Breast epithelium (tissue), 4 donors: ENCODE results near the gene HIC1. TPM values are rescaled to one million over a fixed set of nuclear protein-coding genes. Genes with fewer than 3 reads are reported as not detected.

Experiments
- DNase-seq, 2 donors: peaks; one replicate each; pipeline ENCODE4 v3.0.0-alpha.2; 2019; ENCODE audit warnings: low spot score in 2 of 2
- H3K27ac ChIP-seq, 2 donors: fragments of 200-600 bp; sonication (generic) in 1 of 2; one replicate each; pipeline ENCODE4 v1.5.1; 2016 to 2019; ENCODE audit warnings: mild to moderate bottlenecking in 1 of 2
- H3K27me3 ChIP-seq, 2 donors: fragments of 200-600 bp; sonication (generic) in 1 of 2; one replicate each; pipeline versions ENCODE4 v1.5.1 to v1.6.0; 2017 to 2019; ENCODE audit warnings: control low read depth in 1 of 2, mild to moderate bottlenecking in 1 of 2
- H3K36me3 ChIP-seq: fragments of 200-600 bp; one replicate; pipeline ENCODE4 v1.5.1; 2019
- H3K4me1 ChIP-seq, 2 donors: fragments of 200-600 bp; sonication (generic); one replicate each; pipeline ENCODE4 v1.5.1; 2016 to 2019; ENCODE audit warnings: control low read depth in 1 of 2
- H3K4me3 ChIP-seq, 3 donors: fragments of 200-600 bp; sonication (generic); 1 replicate in 2 of 3; 2 replicates in 1 of 3; pipeline ENCODE4 v1.5.1; 2016 to 2019; ENCODE audit warnings: mild to moderate bottlenecking in 3 of 3, moderate library complexity in 2 of 3
- H3K9me3 ChIP-seq, 2 donors: fragments of 200-600 bp; sonication (generic) in 1 of 2; one replicate each; pipeline ENCODE4 v1.5.1; 2016 to 2019; ENCODE audit warnings: control low read depth in 1 of 2
- POLR2A ChIP-seq: fragments of 450-650 bp; IDR thresholded peaks from one replicate; pipeline ENCODE4 v1.6.1; 2016; ENCODE audit warnings: antibody characterized with exemption, mild to moderate bottlenecking, moderate library complexity
- POLR2AphosphoS5 ChIP-seq, 3 donors: sonication (generic); formaldehyde crosslinking; IDR thresholded peaks; one replicate each; pipeline ENCODE4 v1.6.1; 2017; ENCODE audit warnings: antibody characterized with exemption in 3 of 3
- intact Hi-C: fragments of 100-400 bp; cut with DNase I; formaldehyde crosslinking; loops from one replicate; pipeline ENCODE4 v1.15.1; 2023; ENCODE audit warnings: low total_unique reads
- total RNA-seq, 3 donors: library from RNA; depleted of rRNA; stranded (reverse); fragments of >200 nt; gene quantifications; one replicate each; pipeline ENCODE4 v1.1.0, GENCODE V29; 2016
- TF ChIP-seq, protein P1 (sequence below), 3 donors: fragments of 450-650 bp; IDR thresholded peaks; one replicate each; pipeline ENCODE4 v1.5.1; 2016 to 2017; ENCODE audit warnings: antibody characterized with exemption in 3 of 3, mild to moderate bottlenecking in 3 of 3, moderate library complexity in 3 of 3

Gene HIC1
- total RNA-seq, 3 donors from 2014 or later: 12.6 to 16.4 (median 12.7) TPM

DNA sequence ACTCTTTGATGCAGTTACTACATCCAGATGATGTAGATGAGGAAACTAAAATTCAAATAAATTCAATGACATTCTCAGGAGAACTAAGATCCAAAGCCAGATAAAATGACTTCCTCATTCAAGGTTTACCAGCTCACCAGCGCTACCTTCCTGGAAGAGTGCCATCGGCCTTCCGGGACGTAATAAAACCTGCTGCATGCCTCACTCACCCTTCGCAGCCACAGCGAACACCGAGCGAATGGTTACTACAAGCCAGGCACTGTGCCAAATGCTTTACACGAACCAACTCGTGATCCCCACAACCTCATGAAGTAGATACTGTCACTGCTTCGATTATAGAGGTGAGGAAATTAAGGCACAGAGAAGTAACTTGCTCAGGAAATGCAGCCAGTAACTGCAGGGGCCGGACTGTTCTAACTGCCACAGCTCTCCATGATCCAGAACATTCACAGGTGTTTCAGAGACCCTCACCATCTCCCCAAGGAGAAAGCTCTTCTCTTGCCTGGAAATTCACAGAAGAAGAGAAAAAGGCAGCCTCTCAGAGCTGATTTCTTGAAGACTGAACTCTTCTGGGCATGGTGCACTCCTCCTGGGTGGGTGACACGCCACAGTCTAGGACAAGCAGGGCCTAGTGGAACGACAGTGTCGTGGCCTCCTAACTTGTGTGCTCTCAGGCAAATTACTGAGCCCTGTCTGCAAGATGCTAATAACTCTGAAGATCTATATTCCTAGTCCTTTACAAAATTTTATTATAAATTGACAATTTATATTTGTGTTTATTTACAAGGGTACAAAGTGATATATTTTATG is 46.8 kb downstream of the HIC1 start:
- peak overlapping the region; percentile 50 to 60 for H3K27ac ChIP-seq
- peaks cover 0 to 4% of the 10 kb centered on the region in 2 donors for H3K4me1 ChIP-seq
- DNase-seq: peak; percentile 81 to 87
- intact Hi-C loops: loop anchor here (5.0 kb wide), 1 partner anchor 1726 kb away; no protein-coding TSS in a partner anchor
- no peaks in the 10 kb centered on the region for H3K9me3 ChIP-seq
- no peak overlapping the region for H3K4me3 ChIP-seq
- TF ChIP-seq POLR2A (no peak), POLR2AphosphoS5 (IDR thresholded peaks at IDR 0.05) (peak in 1 of 3 donors; percentile 27)
- TF ChIP-seq, protein P1, sequence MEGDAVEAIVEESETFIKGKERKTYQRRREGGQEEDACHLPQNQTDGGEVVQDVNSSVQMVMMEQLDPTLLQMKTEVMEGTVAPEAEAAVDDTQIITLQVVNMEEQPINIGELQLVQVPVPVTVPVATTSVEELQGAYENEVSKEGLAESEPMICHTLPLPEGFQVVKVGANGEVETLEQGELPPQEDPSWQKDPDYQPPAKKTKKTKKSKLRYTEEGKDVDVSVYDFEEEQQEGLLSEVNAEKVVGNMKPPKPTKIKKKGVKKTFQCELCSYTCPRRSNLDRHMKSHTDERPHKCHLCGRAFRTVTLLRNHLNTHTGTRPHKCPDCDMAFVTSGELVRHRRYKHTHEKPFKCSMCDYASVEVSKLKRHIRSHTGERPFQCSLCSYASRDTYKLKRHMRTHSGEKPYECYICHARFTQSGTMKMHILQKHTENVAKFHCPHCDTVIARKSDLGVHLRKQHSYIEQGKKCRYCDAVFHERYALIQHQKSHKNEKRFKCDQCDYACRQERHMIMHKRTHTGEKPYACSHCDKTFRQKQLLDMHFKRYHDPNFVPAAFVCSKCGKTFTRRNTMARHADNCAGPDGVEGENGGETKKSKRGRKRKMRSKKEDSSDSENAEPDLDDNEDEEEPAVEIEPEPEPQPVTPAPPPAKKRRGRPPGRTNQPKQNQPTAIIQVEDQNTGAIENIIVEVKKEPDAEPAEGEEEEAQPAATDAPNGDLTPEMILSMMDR (IDR thresholded peaks at IDR 0.05): no peak
- H3K36me3 ChIP-seq: no peaks in the 10 kb centered on the region
- H3K27me3 ChIP-seq: no peaks in the 10 kb centered on the region

DNA sequence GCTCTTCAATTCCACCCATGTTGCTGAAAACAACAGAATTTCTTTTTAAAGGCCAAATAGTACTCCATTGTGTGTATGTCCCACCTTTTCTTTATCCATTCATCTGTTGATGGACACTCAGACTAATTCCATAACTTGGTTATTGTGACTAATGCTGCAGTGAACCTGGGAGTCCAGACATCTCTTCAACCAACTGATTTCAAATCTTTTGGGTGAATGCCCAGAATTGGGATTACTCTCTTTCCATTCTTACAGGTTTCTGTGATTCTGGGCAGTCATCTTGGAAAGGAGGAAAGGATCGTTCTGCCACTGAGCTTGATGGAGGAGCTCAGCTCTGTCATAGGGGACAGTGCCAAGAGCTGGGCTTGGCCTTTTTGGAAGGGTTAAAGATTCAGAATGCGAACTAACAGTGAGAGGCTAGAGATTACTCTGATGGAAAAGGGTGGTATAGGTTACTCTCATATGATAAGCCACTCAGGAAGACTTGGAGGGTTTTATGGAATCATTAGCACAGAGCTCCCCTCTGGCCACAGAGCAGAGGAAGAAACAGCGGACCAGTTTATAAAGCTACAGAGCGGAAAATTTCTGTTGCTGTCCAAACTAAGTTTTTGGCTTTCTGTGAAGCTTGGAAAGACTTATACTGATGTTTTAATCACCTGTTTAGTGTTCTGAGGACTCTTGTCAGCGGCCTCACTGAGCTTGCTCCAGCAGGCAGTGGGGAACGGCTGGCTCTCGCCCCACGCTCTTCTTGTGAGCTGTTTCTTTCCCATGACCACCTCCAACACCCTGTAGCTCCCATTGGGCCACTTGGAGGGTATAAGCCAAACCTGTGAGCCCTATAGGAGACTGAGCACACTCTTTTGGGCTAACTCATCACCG is 48.3 kb downstream of the HIC1 start:
- Histone ChIP-seq H3K36me3 (no peaks in the 10 kb centered on the region), H3K9me3 (no peaks in the 10 kb centered on the region), H3K4me3 (no peak overlapping the region), H3K27ac (no peak overlapping the region), H3K27me3 (no peaks in the 10 kb centered on the region), H3K4me1 (peaks cover 0 to 4% of the 10 kb centered on the region in 2 donors)
- TF ChIP-seq, protein P1 (IDR thresholded peaks at IDR 0.05): no peak
- TF ChIP-seq POLR2AphosphoS5 (IDR thresholded peaks at IDR 0.05): no peak
- TF ChIP-seq POLR2A: no peak
- intact Hi-C loops: loop anchor here (5.0 kb wide), 1 partner anchor 1724 kb away; no protein-coding TSS in a partner anchor
- no peak for DNase-seq

- H3K27me3 ChIP-seq: no peaks in the 10 kb centered on the region
- H3K4me3 ChIP-seq: no peak overlapping the region
- H3K36me3 ChIP-seq: no peaks in the 10 kb centered on the region
- no peak overlapping the region for H3K27ac ChIP-seq
- intact Hi-C loops: no loop called here
- DNase-seq: no peak
- TF ChIP-seq, protein P1 (IDR thresholded peaks at IDR 0.05): no peak
- no peak for TF ChIP-seq POLR2A
- TF ChIP-seq POLR2AphosphoS5 (IDR thresholded peaks at IDR 0.05): no peak
- no peaks in the 10 kb centered on the region for H3K9me3 ChIP-seq
- H3K4me1 ChIP-seq: peaks cover 0 to 4% of the 10 kb centered on the region in 2 donors
Measured at GRCh38 chr17:2105663-2106062, 50.8 kb downstream of the HIC1 start.

- peaks cover 0 to 4% of the 10 kb centered on the region in 2 donors for H3K4me1 ChIP-seq
- DNase-seq: no peak
- no peaks in the 10 kb centered on the region for H3K36me3 ChIP-seq
- intact Hi-C loops: no loop called here
- no peaks in the 10 kb centered on the region for H3K27me3 ChIP-seq
- H3K4me3 ChIP-seq: no peak overlapping the region
- no peaks in the 10 kb centered on the region for H3K9me3 ChIP-seq
- TF ChIP-seq POLR2AphosphoS5 (IDR thresholded peaks at IDR 0.05) (no peak), POLR2A (no peak)
- TF ChIP-seq, protein P1 (IDR thresholded peaks at IDR 0.05): no peak
- no peak overlapping the region for H3K27ac ChIP-seq
Measured at GRCh38 chr17:2106308-2106955, 51.5 kb downstream of the HIC1 start.
